GM12878 (cell line): ENCODE measurements around the gene SELENOK. TPM values are rescaled to one million over a fixed set of nuclear protein-coding genes. Genes with fewer than 3 reads are reported as not detected.

ENCODE experiments used
- ATAC-seq: fragments of 200-7000 bp; cut with Tn5 transposase; 3 replicates; pipeline ENCODE4 v1.9.1; 2020; ENCODE audit warnings: mild to moderate bottlenecking, moderate library complexity
- BruUV-seq: library from RNA; stranded (reverse); fragments of 400-500 nt; replicated peaks from 2 replicates; lab custom pipeline; 2021; lab: Mats Ljungman, UMichigan
- CTCF ChIA-PET: fragments of 300-600 bp; sonication (Branson Sonifier 250); formaldehyde crosslinking; extraction: SDS; loops from one replicate; lab custom pipeline; 2021; ENCODE audit warnings: inconsistent platforms; lab: Yijun Ruan, JAX
- POLR2A ChIA-PET: fragments of 350-600 bp; formaldehyde crosslinking; extraction: SDS; loops from one replicate; lab custom pipeline; 2021; ENCODE audit warnings: inconsistent platforms; lab: Charles Lee
- RAD21 ChIA-PET: fragments of 300-600 bp; sonication (Branson Sonifier 250); formaldehyde crosslinking; loops from one replicate; lab custom pipeline; 2023; ENCODE audit warnings: antibody characterized with exemption; ENCODE audit not compliant: unreplicated experiment; lab: Charles Lee
- SMC1A ChIA-PET: fragments of 300-600 bp; sonication (Branson Sonifier 250); formaldehyde crosslinking; loops from one replicate; lab custom pipeline; 2023; ENCODE audit not compliant: unreplicated experiment, uncharacterized antibody; lab: Charles Lee
- DNase-seq: peaks from one replicate; pipeline ENCODE4 v3.0.0-alpha.2; 2011; ENCODE audit warnings: low read depth, low spot score
- FAIRE-seq: peaks from 3 replicates; lab custom pipeline; 2011; peaks lifted over from hg19 to GRCh38; lab: Jason Lieb, UNC
- H2AFZ ChIP-seq: 2 replicates; pipeline ENCODE4 v1.6.0; 2011; ENCODE audit warnings: low read depth, low read length, control low read depth; ENCODE audit not compliant: control insufficient read depth
- H3K27ac ChIP-seq: 2 replicates; pipeline ENCODE4 v1.5.1; 2011; ENCODE audit warnings: control low read depth; ENCODE audit not compliant: control insufficient read depth, insufficient read depth
- H3K27me3 ChIP-seq, 2 experiments: replicated peaks in 1 of 2; 2 replicates each; pipeline versions ENCODE4 v1.6.0 to v1.6.1; 2011; ENCODE audit warnings: low read length in 1 of 2; ENCODE audit not compliant: control insufficient read depth in 2 of 2, insufficient read depth in 2 of 2
- H3K36me3 ChIP-seq, 2 experiments: 2 replicates each; pipeline ENCODE4 v1.5.1; 2011; ENCODE audit warnings: low read length in 1 of 2; ENCODE audit not compliant: control insufficient read depth in 2 of 2, insufficient read depth in 2 of 2
- H3K4me1 ChIP-seq: 2 replicates; pipeline ENCODE4 v1.6.1; 2011; ENCODE audit warnings: mild to moderate bottlenecking, low read length, moderate library complexity, mixed read lengths; ENCODE audit not compliant: control insufficient read depth, insufficient read depth
- H3K4me2 ChIP-seq: 2 replicates; pipeline ENCODE4 v1.6.0; 2011; ENCODE audit warnings: control low read depth; ENCODE audit not compliant: control insufficient read depth, insufficient read depth
- H3K4me3 ChIP-seq: fragments of 200-600 bp; sonication (generic); 2 replicates; pipeline ENCODE4 v1.5.1; 2016
- H3K79me2 ChIP-seq: 2 replicates; pipeline ENCODE4 v1.6.0; 2011; ENCODE audit warnings: low read length; ENCODE audit not compliant: control insufficient read depth, insufficient read depth
- H3K9ac ChIP-seq: 2 replicates; pipeline ENCODE4 v1.8.0; 2011; ENCODE audit warnings: low read length, control low read depth, mixed read lengths; ENCODE audit not compliant: control insufficient read depth, insufficient read depth
- H3K9me3 ChIP-seq: replicated peaks from 3 replicates; pipeline ENCODE4 v1.5.1; 2011; ENCODE audit warnings: mild to moderate bottlenecking, low read length; ENCODE audit not compliant: control insufficient read depth, insufficient read depth
- H4K20me1 ChIP-seq: 2 replicates; pipeline ENCODE4 v1.6.0; 2011; ENCODE audit not compliant: control insufficient read depth, insufficient read depth
- ATF7 ChIP-seq: fragments of 450-650 bp; IDR thresholded peaks from 2 replicates; pipeline ENCODE4 v1.6.1; 2016; ENCODE audit warnings: low read depth, mild to moderate bottlenecking
- CBX5 ChIP-seq: sonication (generic); IDR thresholded peaks from 2 replicates; pipeline ENCODE4 v1.6.1; 2016; ENCODE audit warnings: low read depth, moderate library complexity, mild to moderate bottlenecking, inconsistent platforms
- CREB1 ChIP-seq: IDR thresholded peaks from 2 replicates; pipeline ENCODE4 v1.6.1; 2012; ENCODE audit warnings: low read depth, mild to moderate bottlenecking, inconsistent platforms
- CUX1 ChIP-seq: IDR thresholded peaks from 2 replicates; pipeline ENCODE4 v1.6.1; 2012; ENCODE audit warnings: improper control_type of control experiment, low read depth, low read length; ENCODE audit not compliant: insufficient replicate concordance
- GATAD2B ChIP-seq: fragments of 450-650 bp; conservative IDR thresholded peaks from 2 replicates; pipeline ENCODE4 v1.6.1; 2017; ENCODE audit warnings: low read depth, mild to moderate bottlenecking, moderate library complexity
- IKZF1 ChIP-seq: fragments of 450-650 bp; conservative IDR thresholded peaks from 2 replicates; pipeline ENCODE4 v1.6.1; 2017; ENCODE audit warnings: antibody characterized with exemption, mild to moderate bottlenecking
- KAT2A ChIP-seq: conservative IDR thresholded peaks from 2 replicates; pipeline ENCODE4 v1.6.1; 2011; ENCODE audit warnings: low read depth, low read length; ENCODE audit not compliant: control insufficient read depth
- MEF2B ChIP-seq: fragments of 450-650 bp; IDR thresholded peaks from 2 replicates; pipeline ENCODE4 v1.6.1; 2018; ENCODE audit warnings: mild to moderate bottlenecking, moderate library complexity; ENCODE audit not compliant: partially characterized antibody, poor library complexity, severe bottlenecking
- MTA3 ChIP-seq: IDR thresholded peaks from 2 replicates; pipeline ENCODE4 v1.6.1; 2012; ENCODE audit warnings: low read length, inconsistent platforms, borderline replicate concordance
- MXI1 ChIP-seq: fragments of 150-350 bp; IDR thresholded peaks from 2 replicates; pipeline ENCODE4 v1.6.1; 2011; ENCODE audit warnings: low read depth, mild to moderate bottlenecking, inconsistent platforms, low read length, improper control_type of control experiment
- NFIC ChIP-seq: IDR thresholded peaks from 2 replicates; pipeline ENCODE4 v1.6.1; 2012; ENCODE audit warnings: low read depth, mild to moderate bottlenecking, inconsistent platforms, low read length, moderate library complexity
- RELA ChIP-seq: fragments of 450-650 bp; IDR thresholded peaks from 2 replicates; pipeline ENCODE4 v1.8.0; 2014; ENCODE audit warnings: borderline replicate concordance; ENCODE audit not compliant: partially characterized antibody
- RELB ChIP-seq: fragments of 450-650 bp; IDR thresholded peaks from 2 replicates; pipeline ENCODE4 v1.6.1; 2017; ENCODE audit warnings: low read depth, mild to moderate bottlenecking, moderate library complexity
- RUNX3 ChIP-seq: IDR thresholded peaks from 2 replicates; pipeline ENCODE4 v1.6.1; 2012; ENCODE audit warnings: low read length, inconsistent platforms
- SIX5 ChIP-seq: IDR thresholded peaks from 2 replicates; pipeline ENCODE4 v1.6.1; 2011; ENCODE audit warnings: mild to moderate bottlenecking, low read depth, low read length, moderate library complexity; ENCODE audit not compliant: severe bottlenecking
- SUPT20H ChIP-seq: IDR thresholded peaks from 2 replicates; pipeline ENCODE4 v1.6.1; 2011; ENCODE audit warnings: low read depth, mild to moderate bottlenecking, low read length, moderate library complexity, borderline replicate concordance; ENCODE audit not compliant: control insufficient read depth
- TCF7 ChIP-seq: IDR thresholded peaks from 2 replicates; pipeline ENCODE4 v1.6.1; 2014; ENCODE audit warnings: antibody characterized with exemption, borderline replicate concordance
- YBX1 ChIP-seq: fragments of 450-650 bp; IDR thresholded peaks from 2 replicates; pipeline ENCODE4 v1.6.1; 2016; ENCODE audit warnings: antibody characterized with exemption
- ZNF384 ChIP-seq: IDR thresholded peaks from 2 replicates; pipeline ENCODE4 v1.6.1; 2012; ENCODE audit warnings: low read depth, mild to moderate bottlenecking, low read length, improper control_type of control experiment, borderline replicate concordance
- WGBS: methylation state at CpG from one replicate; pipeline ENCODE4 v1.1.6; 2016; ENCODE audit warnings: low lambda C conversion rate; ENCODE audit not compliant: insufficient replicate concordance, insufficient coverage; ENCODE audit errors: missing lambda C conversion rate; 5-methylcytosine and 5-hydroxymethylcytosine counted together
- in situ Hi-C: fragments of 300-500 bp; cut with MboI; formaldehyde crosslinking; loops from 9 replicates; pipeline ENCODE4 v1.14.3; 2018; ENCODE audit warnings: mixed read lengths
- intact Hi-C: fragments of 100-400 bp; cut with micrococcal nuclease; formaldehyde crosslinking; loops from one replicate; pipeline ENCODE4 v1.14.2; 2022; ENCODE audit not compliant: unreplicated experiment
- polyA plus RNA-seq, 11 experiments: library from polyadenylated mRNA; depleted of rRNA in 4 of 11; unstranded in 6 of 11; stranded (reverse) in 5 of 11; fragments of >200 nt; fragmentation: Nextera tagmentation in 4 of 11; fragmentation: Illumina TruSeq in 1 of 11; extraction: Ambion mirVana in 4 of 11; extraction: Trizol in 1 of 11; gene quantifications; 1 replicate in 1 of 11; 2 replicates in 10 of 11; pipeline versions ENCODE4 v1.2.1 to v1.2.3, GENCODE V29; 2011 to 2016; ENCODE audit warnings: inconsistent platforms in 2 of 11, missing spikeins in 2 of 11, low read depth in 1 of 11
- total RNA-seq, 4 experiments: library from RNA; depleted of rRNA in 3 of 4; stranded (reverse); fragments of >200 nt in 3 of 4; fragmentation: Illumina TruSeq in 1 of 4; extraction: Trizol in 1 of 4; gene quantifications; 2 replicates each; pipeline versions ENCODE4 v1.2.1 to v1.2.3, GENCODE V29; 2013 to 2021

SELENOK gene
- total and polyA plus RNA-seq, 10 of the 15 experiments (the other 5 are each of a cell fraction or from before 2014, with no cell fraction given), result 35.4 to 322 (median 101) TPM

- FAIRE-seq, result no peak
- POLR2A ChIA-PET, result no interaction called here
- Histone ChIP-seq H2AFZ (no peak overlapping the region), H3K4me1 (no peaks in the 10 kb centered on the region), H3K79me2 (no peaks in the 10 kb centered on the region), H3K36me3 (no peaks in the 10 kb centered on the region), H3K4me2 (no peak overlapping the region), H3K9me3 (no peaks in the 10 kb centered on the region), H3K27ac (no peak overlapping the region), H4K20me1 (no peaks in the 10 kb centered on the region), H3K9ac (no peak overlapping the region), H3K27me3 (no peaks in the 10 kb centered on the region), H3K4me3 (no peak overlapping the region)
- ATAC-seq, result no peak
- no TSS peak for BruUV-seq
- RAD21 ChIA-PET, result no interaction called here
- SMC1A ChIA-PET, result no interaction called here
- no peak for DNase-seq
- CTCF ChIA-PET, result no interaction called here
- in situ Hi-C loops, result no loop called here
- intact Hi-C loops, result no loop called here
- WGBS, result 48% methylated on average over 8 of the region's 8 CpGs
- TF ChIP-seq KAT2A (no peak), RELA (no peak), ATF7 (no peak), CREB1 (no peak), YBX1 (no peak), SIX5 (no peak), MTA3 (no peak), SUPT20H (no peak), MXI1 (no peak), NFIC (no peak), IKZF1 (no peak), GATAD2B (no peak), ZNF384 (no peak), RUNX3 (no peak), CUX1 (no peak), CBX5 (no peak), RELB (no peak), MEF2B (no peak), TCF7 (no peak)
Observed at GRCh38 chr3:53913401-53913800, 21.7 kb upstream of the SELENOK start.
